ENCODE results near the gene LTK. TPM values are rescaled to one million over a fixed set of nuclear protein-coding genes. Genes with fewer than 3 reads are reported as not detected.
A peak's percentile ranks its signal among the peaks of the same experiment; 100 is the strongest.

Gene LTK
- 0.24 and 0.31 TPM in 2 replicates for total RNA-seq (2014; rRNA removed; shearing (Covaris generic))

GRCh38 chr15:41513506-41514227, at the start of gene LTK:
LTK (minus strand) TSS chr15:41513827; CDS start chr15:41513709, 118 bp downstream.
- H3K4me1 ChIP-seq (replicated peaks), result peaks cover 21% of the 10 kb centered on the region
- peaks cover 20% of the 10 kb centered on the region for H3K27me3 ChIP-seq (replicated peaks)
- no peaks in the 10 kb centered on the region for H3K9me3 ChIP-seq (replicated peaks)
- DNase-seq (ENCODE audit: low read depth in 1 of 2, low spot score in 2 of 2), result peak in 1 of 2 experiments; percentile 21
- peaks cover 9% of the 10 kb centered on the region for H3K36me3 ChIP-seq
- H3K27ac ChIP-seq, result no peak within 1 kb of the TSS
- peak within 1 kb of the TSS; percentile 30 for H3K4me3 ChIP-seq

- no peak for DNase-seq (ENCODE audit: low read depth in 1 of 2, low spot score in 2 of 2)
- Histone ChIP-seq H3K27ac (no peak overlapping the region), H3K4me3 (no peak overlapping the region), H3K9me3 (replicated peaks) (no peaks in the 10 kb centered on the region), H3K27me3 (replicated peaks) (no peaks in the 10 kb centered on the region), H3K36me3 (peaks cover 29% of the 10 kb centered on the region), H3K4me1 (replicated peaks) (peaks cover 28% of the 10 kb centered on the region)
Observed at GRCh38 chr15:41562784-41563198, 49.2 kb upstream of the LTK start.

DNA sequence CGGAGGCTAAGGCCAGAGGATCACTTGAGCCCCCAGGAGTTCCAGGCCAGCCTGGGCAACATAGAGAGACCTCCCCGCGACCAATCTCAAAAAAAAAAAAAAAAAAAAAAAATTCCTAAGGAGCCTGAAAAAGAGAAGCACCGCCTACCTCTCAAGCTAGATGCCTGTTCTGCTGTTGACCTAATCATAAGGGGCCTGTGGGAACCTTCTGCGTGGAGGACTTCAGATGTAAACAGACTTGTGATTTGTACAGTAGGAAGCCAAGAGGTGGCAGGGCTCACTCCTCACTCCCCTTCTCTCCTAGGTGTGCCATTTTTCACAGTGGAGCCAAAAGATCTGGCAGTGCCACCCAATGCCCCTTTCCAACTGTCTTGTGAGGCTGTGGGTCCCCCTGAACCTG, 48.6 kb upstream of the LTK start:
- no peak for DNase-seq (ENCODE audit: low read depth in 1 of 2, low spot score in 2 of 2)

DNA sequence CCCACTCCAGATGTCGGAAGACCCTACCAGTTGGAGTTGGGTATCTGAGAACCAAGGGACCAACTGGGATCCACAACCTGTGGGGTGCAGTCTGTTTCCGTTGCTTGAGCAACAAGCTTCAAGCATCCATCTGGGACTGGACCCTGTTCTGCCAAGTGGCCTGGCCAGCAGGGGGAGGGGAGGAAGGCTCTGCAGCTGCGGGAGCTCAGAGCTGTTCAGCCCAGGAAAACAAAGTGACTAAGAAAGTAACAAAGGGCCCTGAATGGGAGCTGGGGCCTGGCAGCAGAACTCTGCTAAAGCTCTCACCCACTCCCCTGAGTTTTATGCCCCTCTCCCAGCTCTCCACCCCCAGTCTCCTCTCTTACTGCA, 48.1 kb upstream of the LTK start:
- H3K4me3 ChIP-seq, result no peak overlapping the region
- H3K27ac ChIP-seq, result no peak overlapping the region
- DNase-seq (ENCODE audit: low read depth in 1 of 2, low spot score in 2 of 2), result no peak
- no peaks in the 10 kb centered on the region for H3K9me3 ChIP-seq (replicated peaks)
- peaks cover 25% of the 10 kb centered on the region for H3K36me3 ChIP-seq
- H3K4me1 ChIP-seq (replicated peaks), result peaks cover 25% of the 10 kb centered on the region
- no peaks in the 10 kb centered on the region for H3K27me3 ChIP-seq (replicated peaks)

More for the DNA sequence above, 48.6 kb upstream of the LTK start:
- Histone ChIP-seq H3K9me3 (replicated peaks) (no peaks in the 10 kb centered on the region), H3K27me3 (replicated peaks) (no peaks in the 10 kb centered on the region), H3K4me3 (no peak overlapping the region), H3K36me3 (peaks cover 29% of the 10 kb centered on the region), H3K4me1 (replicated peaks) (peaks cover 25% of the 10 kb centered on the region), H3K27ac (no peak overlapping the region)

DNA sequence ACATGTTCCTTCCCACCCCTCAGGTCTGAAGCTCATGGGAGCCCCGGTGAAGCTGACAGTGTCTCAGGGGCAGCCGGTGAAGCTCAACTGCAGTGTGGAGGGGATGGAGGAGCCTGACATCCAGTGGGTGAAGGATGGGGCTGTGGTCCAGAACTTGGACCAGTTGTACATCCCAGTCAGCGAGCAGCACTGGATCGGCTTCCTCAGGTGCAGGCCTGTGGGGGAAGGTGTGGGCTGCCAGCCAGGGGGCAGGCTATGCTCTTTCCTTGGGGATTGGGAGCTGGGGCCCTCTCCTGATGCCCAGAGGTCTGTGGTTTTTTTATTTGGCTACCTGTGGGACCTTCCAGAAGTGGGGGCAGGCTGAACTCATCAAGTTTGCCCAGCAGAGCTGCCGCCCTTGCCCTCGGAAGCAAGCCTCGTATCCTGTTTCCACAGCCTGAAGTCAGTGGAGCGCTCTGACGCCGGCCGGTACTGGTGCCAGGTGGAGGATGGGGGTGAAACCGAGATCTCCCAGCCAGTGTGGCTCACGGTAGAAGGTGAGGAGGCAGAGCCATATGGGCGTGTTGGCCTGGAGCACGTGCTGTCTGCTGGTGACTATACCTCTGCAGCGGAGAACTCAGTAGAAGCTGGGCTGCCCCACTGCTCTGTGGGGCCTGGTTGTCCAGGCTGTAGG, 47.6 kb upstream of the LTK start:
- Histone ChIP-seq H3K27ac (no peak overlapping the region), H3K36me3 (peaks cover 25% of the 10 kb centered on the region), H3K4me1 (replicated peaks) (peaks cover 25% of the 10 kb centered on the region), H3K27me3 (replicated peaks) (no peaks in the 10 kb centered on the region), H3K4me3 (no peak overlapping the region), H3K9me3 (replicated peaks) (no peaks in the 10 kb centered on the region)
- DNase-seq (ENCODE audit: low read depth in 1 of 2, low spot score in 2 of 2), result no peak

DNA sequence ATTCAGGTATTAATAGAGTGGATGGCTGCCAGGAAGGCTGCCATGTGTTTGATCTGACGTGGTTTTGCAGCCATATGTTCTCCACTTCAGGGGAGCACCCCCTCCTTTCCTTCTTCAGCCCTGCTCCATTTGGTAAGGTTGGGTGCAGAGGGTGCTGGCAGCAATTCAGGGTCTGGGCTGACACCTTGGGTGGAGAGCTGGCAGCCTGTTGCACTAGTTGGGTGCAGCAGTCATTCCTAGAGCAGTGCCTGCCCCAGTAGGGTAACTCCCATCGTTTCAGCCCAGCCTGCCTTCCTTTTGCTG, 46.9 kb upstream of the LTK start:
- H3K27me3 ChIP-seq (replicated peaks), result no peaks in the 10 kb centered on the region
- peaks cover 25% of the 10 kb centered on the region for H3K4me1 ChIP-seq (replicated peaks)
- H3K4me3 ChIP-seq, result no peak overlapping the region
- peaks cover 25% of the 10 kb centered on the region for H3K36me3 ChIP-seq
- DNase-seq (ENCODE audit: low read depth in 1 of 2, low spot score in 2 of 2), result no peak
- no peak overlapping the region for H3K27ac ChIP-seq
- H3K9me3 ChIP-seq (replicated peaks), result no peaks in the 10 kb centered on the region

DNA sequence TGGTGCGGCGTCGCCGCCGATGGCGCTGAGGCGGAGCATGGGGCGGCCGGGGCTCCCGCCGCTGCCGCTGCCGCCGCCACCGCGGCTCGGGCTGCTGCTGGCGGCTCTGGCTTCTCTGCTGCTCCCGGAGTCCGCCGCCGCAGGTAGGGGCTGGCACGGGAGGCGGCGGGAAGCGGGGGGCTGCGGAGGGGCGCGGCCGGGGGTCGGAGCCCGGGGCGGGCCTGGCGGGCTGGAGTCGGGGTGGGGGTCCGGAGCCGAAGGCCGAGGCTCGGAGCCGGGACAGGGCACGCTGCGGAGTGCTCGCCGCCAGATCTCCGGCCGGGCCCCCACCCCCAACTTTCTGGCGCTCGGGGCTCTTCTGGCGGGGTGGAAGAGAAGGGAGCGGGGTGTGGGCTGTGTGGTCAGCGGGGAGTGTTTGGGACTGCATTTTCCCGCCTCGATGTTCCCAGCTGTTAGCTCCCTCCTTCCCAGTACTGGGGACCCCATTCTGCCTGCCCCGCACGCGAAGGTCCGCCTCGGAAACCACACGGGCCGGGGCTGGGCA, 45.7 kb upstream of the LTK start:
- peaks cover 32% of the 10 kb centered on the region for H3K4me1 ChIP-seq (replicated peaks)
- H3K36me3 ChIP-seq, result peaks cover 23% of the 10 kb centered on the region
- H3K4me3 ChIP-seq, result peak overlapping the region; percentile 83
- no peak overlapping the region for H3K27ac ChIP-seq
- H3K9me3 ChIP-seq (replicated peaks), result no peaks in the 10 kb centered on the region
- no peak for DNase-seq (ENCODE audit: low read depth in 1 of 2, low spot score in 2 of 2)
- no peaks in the 10 kb centered on the region for H3K27me3 ChIP-seq (replicated peaks)

GRCh38 chr15:41558400-41559238, 45.0 kb upstream of the LTK start, which contains the start of gene TYRO3:
TYRO3 (plus strand) TSS chr15:41559212; CDS start chr15:41559258, 46 bp downstream.
- Histone ChIP-seq H3K4me3 (peak within 1 kb of the TSS; percentile 83), H3K27ac (peak within 1 kb of the TSS; percentile 9; the same call in 1 of the 2 replicates), H3K9me3 (replicated peaks) (no peaks in the 10 kb centered on the region), H3K36me3 (peaks cover 20% of the 10 kb centered on the region), H3K27me3 (replicated peaks) (no peaks in the 10 kb centered on the region), H3K4me1 (replicated peaks) (peaks cover 36% of the 10 kb centered on the region)
- peak in 1 of 2 experiments; percentile 70 for DNase-seq (ENCODE audit: low read depth in 1 of 2, low spot score in 2 of 2)

- peak overlapping the region; percentile 9; the same call in 1 of the 2 replicates for H3K27ac ChIP-seq
- peak overlapping the region; percentile 83 for H3K4me3 ChIP-seq
- H3K36me3 ChIP-seq, result peaks cover 13% of the 10 kb centered on the region
Observed at GRCh38 chr15:41557673-41558399, 44.2 kb upstream of the LTK start.

GRCh38 chr15:41556677-41557076, 43.0 kb upstream of the LTK start:
- no peak overlapping the region for H3K4me3 ChIP-seq
- no peaks in the 10 kb centered on the region for H3K27me3 ChIP-seq (replicated peaks)
- H3K9me3 ChIP-seq (replicated peaks), result no peaks in the 10 kb centered on the region
- DNase-seq (ENCODE audit: low read depth in 1 of 2, low spot score in 2 of 2), result no peak
- H3K36me3 ChIP-seq, result peaks cover 4% of the 10 kb centered on the region
- H3K27ac ChIP-seq, result no peak overlapping the region
- H3K4me1 ChIP-seq (replicated peaks), result peaks cover 41% of the 10 kb centered on the region

More at GRCh38 chr15:41557673-41558399, 44.2 kb upstream of the LTK start:
- Histone ChIP-seq H3K4me1 (replicated peaks) (peaks cover 41% of the 10 kb centered on the region), H3K9me3 (replicated peaks) (no peaks in the 10 kb centered on the region), H3K27me3 (replicated peaks) (no peaks in the 10 kb centered on the region)
- DNase-seq (ENCODE audit: low read depth in 1 of 2, low spot score in 2 of 2), result peak; percentile 80 to 89

DNA sequence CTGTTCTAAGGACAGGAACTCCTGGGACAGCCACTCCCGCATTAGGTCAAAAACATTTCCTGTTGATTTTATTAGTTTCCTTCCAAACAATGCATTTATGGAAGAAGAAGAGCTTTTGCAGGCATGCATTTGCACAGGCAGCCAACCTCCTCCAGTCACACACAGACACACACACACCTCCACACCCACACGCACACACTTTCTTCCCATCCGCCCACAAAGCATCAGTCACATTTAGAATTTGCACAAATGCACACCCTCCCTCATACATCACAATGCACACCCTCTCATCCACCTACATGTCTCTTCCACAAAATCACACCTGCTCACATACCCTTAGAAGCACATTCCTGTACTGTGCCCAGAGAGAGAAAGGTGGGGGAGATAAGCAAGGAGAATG, 41.3 kb upstream of the LTK start:
- Histone ChIP-seq H3K4me3 (no peak overlapping the region), H3K4me1 (replicated peaks) (peaks cover 39% of the 10 kb centered on the region), H3K27me3 (replicated peaks) (no peaks in the 10 kb centered on the region), H3K36me3 (no peaks in the 10 kb centered on the region), H3K27ac (no peak overlapping the region), H3K9me3 (replicated peaks) (no peaks in the 10 kb centered on the region)
- DNase-seq (ENCODE audit: low read depth in 1 of 2, low spot score in 2 of 2), result no peak

- no peak for DNase-seq (ENCODE audit: low read depth in 1 of 2, low spot score in 2 of 2)
Observed at GRCh38 chr15:41554343-41554742, 40.7 kb upstream of the LTK start.

GRCh38 chr15:41553731-41554130, 40.1 kb upstream of the LTK start:
- peak in 1 of 2 experiments; percentile 26 for DNase-seq (ENCODE audit: low read depth in 1 of 2, low spot score in 2 of 2)
- peaks cover 31% of the 10 kb centered on the region for H3K4me1 ChIP-seq (replicated peaks)
- no peaks in the 10 kb centered on the region for H3K36me3 ChIP-seq
- H3K27me3 ChIP-seq (replicated peaks), result no peaks in the 10 kb centered on the region
- no peak overlapping the region for H3K27ac ChIP-seq
- H3K9me3 ChIP-seq (replicated peaks), result no peaks in the 10 kb centered on the region
- H3K4me3 ChIP-seq, result no peak overlapping the region

More at GRCh38 chr15:41554343-41554742, 40.7 kb upstream of the LTK start:
- H3K9me3 ChIP-seq (replicated peaks), result no peaks in the 10 kb centered on the region
- peaks cover 33% of the 10 kb centered on the region for H3K4me1 ChIP-seq (replicated peaks)
- H3K27ac ChIP-seq, result no peak overlapping the region
- H3K27me3 ChIP-seq (replicated peaks), result no peaks in the 10 kb centered on the region
- no peak overlapping the region for H3K4me3 ChIP-seq
- H3K36me3 ChIP-seq, result no peaks in the 10 kb centered on the region
